Left ventricle myocardium superior (tissue), 1 donor: ENCODE results near the gene SMIM15. TPM values are rescaled to one million over a fixed set of nuclear protein-coding genes. Genes with fewer than 3 reads are reported as not detected.
"Not testable (repeated sequence)": the region's sequence is repeated elsewhere in the genome, so short reads cannot be mapped to it uniquely, and the experiment has no call there.

Source experiments
- ATAC-seq: fragments of 200-7000 bp; cut with Tn5 transposase; one replicate; pipeline ENCODE4 v1.9.1; 2020; ENCODE audit warnings: mild to moderate bottlenecking, moderate library complexity
- DNase-seq: peaks from one replicate; pipeline ENCODE4 v3.0.0-alpha.2; 2020
- intact Hi-C: fragments of 100-400 bp; cut with micrococcal nuclease; formaldehyde crosslinking; loops from one replicate; pipeline ENCODE4 v1.11.0; 2022
- long read RNA-seq: library from polyadenylated mRNA; unstranded; transcript quantifications from one replicate; pipeline ENCODE4 v2.0.0, GENCODE V29; 2021
- total RNA-seq: library from RNA; stranded (reverse); fragmentation: NEBNext Ultra II Directional; extraction: Animal tissue kit (Norgen Biotek cat#: 25700); gene quantifications from one replicate; pipeline ENCODE4 v1.2.1, GENCODE V29; 2021
- donor health status: DM: no; HTN: yes; CAD: no; lungs with severe emphysema.

SMIM15 gene
- total RNA-seq = 18.3 TPM
- long read RNA-seq, transcript SMIM15-201 (3 exons, 2,889 nt) = major isoform, 69 of 72 reads
- long read RNA-seq, partial matches to known transcripts = 1 of 72 reads
- long read RNA-seq, other reads (novel, unspliced or antisense) = 2 of 72 reads

- ATAC-seq (peak; percentile 99), DNase-seq (peak; percentile 94)
- intact Hi-C loops = loop anchor here (10.0 kb wide), 1 partner anchor 173 kb away; the partner anchor contains the start of gene ZSWIM6
These were observed at the start of gene SMIM15 for GRCh38 chr5:61162010-61162831. Gene SMIM15, minus strand, starts transcription at chr5:61162468. Its CDS starts 2,297 bp downstream, at chr5:61160171.

GRCh38 chr5:61207884-61208283 lies 45.6 kb upstream of the SMIM15 start:
- intact Hi-C loops = no loop called here
- DNase-seq = no peak
- ATAC-seq = no peak

GRCh38 chr5:61205013-61205412 lies 42.7 kb upstream of the SMIM15 start:
- intact Hi-C loops = no loop called here
- DNase-seq (no peak), ATAC-seq (no peak)

- no peak for DNase-seq
- intact Hi-C loops = no loop called here
- ATAC-seq = no peak
These were observed 39.9 kb upstream of the SMIM15 start for GRCh38 chr5:61202213-61202612.

- intact Hi-C loops = no loop called here
These were observed 38.4 kb upstream of the SMIM15 start for GRCh38 chr5:61200582-61201155.

GRCh38 chr5:61198606-61199005 lies 36.3 kb upstream of the SMIM15 start:
- intact Hi-C loops = no loop called here
- no peak for ATAC-seq
- no peak for DNase-seq

More at GRCh38 chr5:61200582-61201155, 38.4 kb upstream of the SMIM15 start:
- ATAC-seq (no peak), DNase-seq (no peak)

- intact Hi-C loops, ATAC-seq, DNase-seq: not testable (repeated sequence)
These were observed 25.6 kb upstream of the SMIM15 start for GRCh38 chr5:61187826-61188225.

GRCh38 chr5:61187352-61187751 lies 25.1 kb upstream of the SMIM15 start:
- ATAC-seq = peak; percentile 76
- intact Hi-C loops, DNase-seq: not testable (repeated sequence)

GRCh38 chr5:61186634-61187033 lies 24.4 kb upstream of the SMIM15 start:
- no peak for DNase-seq
- peak; percentile 42 for ATAC-seq
- intact Hi-C loops = no loop called here

GRCh38 chr5:61184708-61185107 lies 22.4 kb upstream of the SMIM15 start:
- intact Hi-C loops = no loop called here
- ATAC-seq = no peak
- DNase-seq = no peak

- DNase-seq (no peak), ATAC-seq (no peak)
These were observed 21.3 kb upstream of the SMIM15 start for GRCh38 chr5:61183538-61183937.

GRCh38 chr5:61182449-61182848 lies 20.2 kb upstream of the SMIM15 start:
- intact Hi-C loops = no loop called here
- no peak for DNase-seq

More at GRCh38 chr5:61183538-61183937, 21.3 kb upstream of the SMIM15 start:
- intact Hi-C loops = no loop called here

GRCh38 chr5:61180886-61181285 lies 18.6 kb upstream of the SMIM15 start:
- intact Hi-C loops = no loop called here
- no peak for ATAC-seq

More at GRCh38 chr5:61182449-61182848, 20.2 kb upstream of the SMIM15 start:
- ATAC-seq = no peak

GRCh38 chr5:61178702-61179101 lies 16.4 kb upstream of the SMIM15 start:
- ATAC-seq (no peak), DNase-seq (no peak)
- intact Hi-C loops = no loop called here

More at GRCh38 chr5:61180886-61181285, 18.6 kb upstream of the SMIM15 start:
- no peak for DNase-seq

GRCh38 chr5:61177716-61178115 lies 15.4 kb upstream of the SMIM15 start:
- intact Hi-C loops = no loop called here
- ATAC-seq (no peak), DNase-seq (no peak)

- intact Hi-C loops = no loop called here
- ATAC-seq (no peak), DNase-seq (no peak)
These were observed 14.8 kb upstream of the SMIM15 start for GRCh38 chr5:61177070-61177469.

- ATAC-seq (peak; percentile 60), DNase-seq (no peak)
- intact Hi-C loops = no loop called here
These were observed 14.4 kb upstream of the SMIM15 start for GRCh38 chr5:61176631-61177030.

- DNase-seq (no peak), ATAC-seq (no peak)
- intact Hi-C loops = no loop called here
These were observed 9.2 kb upstream of the SMIM15 start for GRCh38 chr5:61171479-61171878.

GRCh38 chr5:61168951-61169350 lies 6.7 kb upstream of the SMIM15 start:
- DNase-seq (no peak), ATAC-seq (no peak)
- intact Hi-C loops = loop anchor here (10.0 kb wide), 1 partner anchor 166 kb away; the partner anchor contains the start of gene ZSWIM6

GRCh38 chr5:61167382-61167781 lies 5.1 kb upstream of the SMIM15 start:
- no peak for DNase-seq
- ATAC-seq = no peak
- intact Hi-C loops = loop anchor here (10.0 kb wide), 1 partner anchor 167 kb away; the partner anchor contains the start of gene ZSWIM6
